Retina (tissue), 1 donor: ENCODE measurements around the gene C2orf49.

Experiments
- DNase-seq: peaks from one replicate; pipeline ENCODE4 v3.0.0-alpha.2; 2016

The C2orf49 gene

GRCh38 chr2:105364436-105365139 lies 27.2 kb downstream of the C2orf49 start:
- DNase-seq, result no peak

- DNase-seq, result no peak
These were observed 27.9 kb downstream of the C2orf49 start for GRCh38 chr2:105365206-105365605.

- DNase-seq, result no peak
These were observed 31.5 kb downstream of the C2orf49 start for GRCh38 chr2:105368759-105369408.

- DNase-seq, result peak; percentile 85
These were observed 32.7 kb downstream of the C2orf49 start for GRCh38 chr2:105369777-105370690.

- DNase-seq, result peak; percentile 15
These were observed 33.8 kb downstream of the C2orf49 start for GRCh38 chr2:105371156-105371555.

GRCh38 chr2:105371810-105372209 lies 34.5 kb downstream of the C2orf49 start:
- DNase-seq, result no peak

- DNase-seq, result no peak
These were observed 36.0 kb downstream of the C2orf49 start for GRCh38 chr2:105373344-105373781.

GRCh38 chr2:105373895-105374401 lies 36.6 kb downstream of the C2orf49 start:
- DNase-seq, result no peak

- no peak for DNase-seq
These were observed 37.7 kb downstream of the C2orf49 start for GRCh38 chr2:105375001-105375561.

GRCh38 chr2:105376010-105376409 lies 38.7 kb downstream of the C2orf49 start:
- no peak for DNase-seq

- DNase-seq, result no peak
These were observed 39.5 kb downstream of the C2orf49 start for GRCh38 chr2:105376789-105377240.

- DNase-seq, result no peak
These were observed 40.5 kb downstream of the C2orf49 start for GRCh38 chr2:105377871-105378270.

- DNase-seq, result no peak
These were observed 41.0 kb downstream of the C2orf49 start for GRCh38 chr2:105378276-105378840.

GRCh38 chr2:105378921-105379383 lies 41.6 kb downstream of the C2orf49 start:
- DNase-seq, result no peak

GRCh38 chr2:105379741-105380186 lies 42.4 kb downstream of the C2orf49 start:
- no peak for DNase-seq

GRCh38 chr2:105380432-105381100 lies 43.2 kb downstream of the C2orf49 start:
- DNase-seq, result no peak

GRCh38 chr2:105381101-105381668 lies 43.8 kb downstream of the C2orf49 start:
- DNase-seq, result no peak

- DNase-seq, result no peak
These were observed 44.8 kb downstream of the C2orf49 start for GRCh38 chr2:105382177-105382576.

- no peak for DNase-seq
These were observed 46.3 kb downstream of the C2orf49 start for GRCh38 chr2:105383432-105384166.

GRCh38 chr2:105384216-105384615 lies 46.9 kb downstream of the C2orf49 start:
- no peak for DNase-seq
